RWPE1 (cell line): Measurements from ENCODE around the gene HOXA9.

ENCODE experiments used
- CTCF ChIA-PET: fragments of 350-600 bp; sonication (Branson Sonifier 250); formaldehyde crosslinking; extraction: SDS; loops from one replicate; lab custom pipeline; 2021; lab: Yijun Ruan, JAX
- POLR2A ChIA-PET: fragments of 400-600 bp; formaldehyde crosslinking; extraction: SDS; loops from one replicate; lab custom pipeline; 2020; ENCODE audit warnings: antibody characterized with exemption; ENCODE audit not compliant: low non-redundant PET; lab: Yijun Ruan, JAX
- DNase-seq: peaks from one replicate; pipeline ENCODE4 v3.0.0; 2012; ENCODE audit warnings: low spot score
- H3K27ac ChIP-seq: fragments of 450-650 bp; 2 replicates; pipeline ENCODE4 v1.5.1; 2017
- TF ChIP-seq, protein P1 (sequence below): fragments of 450-650 bp; conservative IDR thresholded peaks from 2 replicates; pipeline ENCODE4 v1.5.1; 2017; ENCODE audit warnings: low read depth, mild to moderate bottlenecking

Gene HOXA9

GRCh38 chr7:27116031-27116961 lies 49.0 kb downstream of the HOXA9 start:
- no peak for DNase-seq
- CTCF ChIA-PET: interaction anchor here (0.5 to 2.5 kb wide), 4 partner anchors 14 to 25 kb away, joined by 3 to 8 read pairs (median 4); partner anchors contain the start of gene HOXA4
- TF ChIP-seq, protein P1, sequence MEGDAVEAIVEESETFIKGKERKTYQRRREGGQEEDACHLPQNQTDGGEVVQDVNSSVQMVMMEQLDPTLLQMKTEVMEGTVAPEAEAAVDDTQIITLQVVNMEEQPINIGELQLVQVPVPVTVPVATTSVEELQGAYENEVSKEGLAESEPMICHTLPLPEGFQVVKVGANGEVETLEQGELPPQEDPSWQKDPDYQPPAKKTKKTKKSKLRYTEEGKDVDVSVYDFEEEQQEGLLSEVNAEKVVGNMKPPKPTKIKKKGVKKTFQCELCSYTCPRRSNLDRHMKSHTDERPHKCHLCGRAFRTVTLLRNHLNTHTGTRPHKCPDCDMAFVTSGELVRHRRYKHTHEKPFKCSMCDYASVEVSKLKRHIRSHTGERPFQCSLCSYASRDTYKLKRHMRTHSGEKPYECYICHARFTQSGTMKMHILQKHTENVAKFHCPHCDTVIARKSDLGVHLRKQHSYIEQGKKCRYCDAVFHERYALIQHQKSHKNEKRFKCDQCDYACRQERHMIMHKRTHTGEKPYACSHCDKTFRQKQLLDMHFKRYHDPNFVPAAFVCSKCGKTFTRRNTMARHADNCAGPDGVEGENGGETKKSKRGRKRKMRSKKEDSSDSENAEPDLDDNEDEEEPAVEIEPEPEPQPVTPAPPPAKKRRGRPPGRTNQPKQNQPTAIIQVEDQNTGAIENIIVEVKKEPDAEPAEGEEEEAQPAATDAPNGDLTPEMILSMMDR: no peak
- POLR2A ChIA-PET: no interaction called here
- peak overlapping the region; percentile 86 for H3K27ac ChIP-seq

GRCh38 chr7:27115221-27116026 lies 49.9 kb downstream of the HOXA9 start:
- ChIA-PET CTCF (interaction anchor here (0.8 to 2.5 kb wide), 3 partner anchors 15 to 35 kb away, joined by 3 to 8 read pairs (median 4); partner anchors contain the start of gene HOXA4), POLR2A (interaction anchor here (1.2 kb wide), 1 partner anchor 257 kb away, joined by 3 read pairs; no protein-coding TSS in a partner anchor)
- peak; percentile 73 for DNase-seq
- H3K27ac ChIP-seq: peak overlapping the region; percentile 86
- TF ChIP-seq, protein P1: no peak

DNA sequence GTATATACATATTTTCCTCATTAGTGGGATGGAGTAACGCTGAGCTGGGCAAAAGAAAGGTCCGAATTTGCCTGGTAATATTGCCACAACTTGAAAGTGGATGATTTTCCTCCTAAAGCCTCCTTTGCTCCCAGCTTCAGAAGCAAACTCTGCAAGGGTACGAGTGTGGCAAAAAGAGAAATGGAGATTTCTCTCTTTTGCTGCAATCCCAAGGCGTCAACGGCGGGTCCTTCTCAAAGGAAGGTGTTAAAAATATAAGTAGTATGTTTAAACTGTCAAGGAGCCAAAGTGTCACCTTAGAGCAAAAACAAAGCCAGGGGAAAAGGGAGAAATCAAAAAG lies 50.5 kb downstream of the HOXA9 start:
- TF ChIP-seq, protein P1: no peak
- DNase-seq: no peak
- CTCF ChIA-PET: interaction anchor here (0.7 to 2.5 kb wide), 5 partner anchors 16 to 35 kb away, joined by 3 to 8 read pairs (median 3); partner anchors contain the start of genes HOXA4 and HOXA5
- peak overlapping the region; percentile 86 for H3K27ac ChIP-seq
- POLR2A ChIA-PET: interaction anchor here (1.2 kb wide), 1 partner anchor 256 kb away, joined by 3 read pairs; no protein-coding TSS in a partner anchor

GRCh38 chr7:27113991-27114769 lies 51.2 kb downstream of the HOXA9 start:
- DNase-seq: peak; percentile 79
- CTCF ChIA-PET: interaction anchor here (0.6 to 2.5 kb wide), 8 partner anchors 16 to 260 kb away, joined by 3 to 8 read pairs (median 3); partner anchors contain the start of genes HOXA4 and HOXA5
- TF ChIP-seq, protein P1: no peak
- peak overlapping the region; percentile 94 for H3K27ac ChIP-seq
- POLR2A ChIA-PET: interaction anchor here (0.6 kb wide), 1 partner anchor 47 kb away, joined by 3 read pairs; no protein-coding TSS in a partner anchor

- TF ChIP-seq, protein P1: no peak
- POLR2A ChIA-PET: no interaction called here
- CTCF ChIA-PET: interaction anchor here (0.6 to 1.7 kb wide), 2 partner anchors 16 to 259 kb away, joined by 3 to 5 read pairs; no protein-coding TSS in a partner anchor
- DNase-seq: peak; percentile 81
- H3K27ac ChIP-seq: peak overlapping the region; percentile 94
Measured at GRCh38 chr7:27112955-27113949, 52.1 kb downstream of the HOXA9 start.
